ENCODE results near the gene SBK3.

DNA sequence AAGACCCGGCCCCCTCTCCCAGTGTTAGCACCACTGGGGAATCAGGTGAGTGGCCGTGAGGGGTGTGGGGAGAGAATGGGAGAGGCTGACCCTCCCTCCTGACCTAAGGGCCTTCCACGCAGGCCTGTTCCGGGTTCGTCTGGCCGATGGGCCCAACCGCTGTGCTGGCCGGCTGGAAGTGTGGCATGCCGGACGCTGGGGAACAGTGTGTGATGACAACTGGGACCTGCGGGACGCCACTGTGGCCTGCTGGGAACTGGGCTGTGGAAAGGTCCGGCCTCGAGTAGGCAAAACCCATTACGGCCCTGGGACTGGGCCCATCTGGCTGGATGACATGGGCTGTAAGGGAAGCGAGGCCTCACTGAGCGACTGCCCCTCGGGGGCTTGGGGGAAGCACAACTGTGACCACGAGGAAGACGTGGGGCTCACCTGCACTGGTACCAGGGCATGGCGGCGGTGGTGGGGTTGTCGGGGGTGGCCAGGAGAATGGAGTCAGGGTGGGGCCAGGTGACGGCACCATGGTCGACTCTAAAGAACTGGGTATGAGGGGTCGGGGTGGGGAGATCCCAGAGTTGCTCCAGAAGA, 44.9 kb downstream of the SBK3 start:
- no peak for TF ChIP-seq EZH2phosphoT487 (IDR thresholded peaks at IDR 0.05)
- TF ChIP-seq, protein P1, sequence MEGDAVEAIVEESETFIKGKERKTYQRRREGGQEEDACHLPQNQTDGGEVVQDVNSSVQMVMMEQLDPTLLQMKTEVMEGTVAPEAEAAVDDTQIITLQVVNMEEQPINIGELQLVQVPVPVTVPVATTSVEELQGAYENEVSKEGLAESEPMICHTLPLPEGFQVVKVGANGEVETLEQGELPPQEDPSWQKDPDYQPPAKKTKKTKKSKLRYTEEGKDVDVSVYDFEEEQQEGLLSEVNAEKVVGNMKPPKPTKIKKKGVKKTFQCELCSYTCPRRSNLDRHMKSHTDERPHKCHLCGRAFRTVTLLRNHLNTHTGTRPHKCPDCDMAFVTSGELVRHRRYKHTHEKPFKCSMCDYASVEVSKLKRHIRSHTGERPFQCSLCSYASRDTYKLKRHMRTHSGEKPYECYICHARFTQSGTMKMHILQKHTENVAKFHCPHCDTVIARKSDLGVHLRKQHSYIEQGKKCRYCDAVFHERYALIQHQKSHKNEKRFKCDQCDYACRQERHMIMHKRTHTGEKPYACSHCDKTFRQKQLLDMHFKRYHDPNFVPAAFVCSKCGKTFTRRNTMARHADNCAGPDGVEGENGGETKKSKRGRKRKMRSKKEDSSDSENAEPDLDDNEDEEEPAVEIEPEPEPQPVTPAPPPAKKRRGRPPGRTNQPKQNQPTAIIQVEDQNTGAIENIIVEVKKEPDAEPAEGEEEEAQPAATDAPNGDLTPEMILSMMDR (IDR thresholded peaks at IDR 0.05): no peak

All from neural progenitor cell (in vitro differentiated cells).